Peyer's patch (tissue), 4 donors: ENCODE results near the gene WDFY4.

Experiments used
- CTCF ChIP-seq, 6 experiments: fragments of 450-650 bp in 4 of 6; fragments of 200-600 bp in 2 of 6; sonication (generic) in 1 of 6; IDR thresholded peaks; one replicate each; pipeline ENCODE4 v1.5.1; 2017 to 2019; ENCODE audit warnings: antibody characterized with exemption in 6 of 6, mild to moderate bottlenecking in 3 of 6, moderate library complexity in 1 of 6
- POLR2A ChIP-seq, 2 donors: fragments of 450-650 bp; IDR thresholded peaks; one replicate each; pipeline ENCODE4 v1.5.1; 2017; ENCODE audit warnings: antibody characterized with exemption in 2 of 2, mild to moderate bottlenecking in 2 of 2, moderate library complexity in 2 of 2

- TF ChIP-seq POLR2A (IDR thresholded peaks at IDR 0.05) (no peak), CTCF (IDR thresholded peaks at IDR 0.05) (no peak)
Measured at GRCh38 chr10:48751730-48752129, 67.1 kb downstream of the WDFY4 start.
